IMR-90 (cell line): ENCODE measurements around the gene GAPT. TPM values are rescaled to one million over a fixed set of nuclear protein-coding genes. Genes with fewer than 3 reads are reported as not detected.

Experiments
- ATAC-seq: fragments of 200-7000 bp; cut with Tn5 transposase; 2 replicates; pipeline ENCODE4 v1.9.1; 2020; ENCODE audit warnings: low read depth, mild to moderate bottlenecking, moderate library complexity
- BruUV-seq: library from RNA; stranded (reverse); fragments of 400-500 nt; replicated peaks from 2 replicates; lab custom pipeline; 2021; lab: Mats Ljungman, UMichigan
- CTCF ChIA-PET: fragments of 300-600 bp; formaldehyde crosslinking; extraction: SDS; loops from one replicate; lab custom pipeline; 2021; ENCODE audit warnings: antibody characterized with exemption; lab: Yijun Ruan, JAX
- POLR2A ChIA-PET: fragments of 300-600 bp; sonication (Branson Sonifier 250); formaldehyde crosslinking; loops from one replicate; lab custom pipeline; 2022; ENCODE audit warnings: antibody characterized with exemption; ENCODE audit not compliant: unreplicated experiment; lab: Charles Lee
- DNase-seq: peaks from one replicate; pipeline ENCODE4 v3.0.0; 2013
- H2AFZ ChIP-seq: replicated peaks from 2 replicates; pipeline ENCODE3; 2013; ENCODE audit warnings: low read length, mild to moderate bottlenecking; ENCODE audit not compliant: poor library complexity
- H2AK5ac ChIP-seq: 2 replicates; pipeline ENCODE4 v1.6.1; 2013; ENCODE audit warnings: low read depth, low read length, inconsistent platforms
- H2AK9ac ChIP-seq: replicated peaks from 2 replicates; pipeline ENCODE3; 2013; ENCODE audit warnings: mild to moderate bottlenecking, low read depth, low read length, moderate library complexity; ENCODE audit not compliant: poor library complexity
- H2BK120ac ChIP-seq: 2 replicates; pipeline ENCODE4 v1.6.1; 2013; ENCODE audit warnings: low read depth, low read length, inconsistent platforms
- H2BK15ac ChIP-seq: 3 replicates; pipeline ENCODE4 v1.6.1; 2013; ENCODE audit warnings: low read depth, low read length, inconsistent platforms
- H2BK20ac ChIP-seq: 2 replicates; pipeline ENCODE4 v1.6.1; 2013; ENCODE audit warnings: low read depth, mild to moderate bottlenecking, inconsistent platforms, low read length, moderate library complexity
- H2BK5ac ChIP-seq: 2 replicates; pipeline ENCODE4 v1.6.1; 2013; ENCODE audit warnings: mild to moderate bottlenecking, low read depth, low read length, inconsistent platforms; ENCODE audit not compliant: poor library complexity, severe bottlenecking
- H3K14ac ChIP-seq: replicated peaks from 2 replicates; pipeline ENCODE4 v1.6.1; 2013; ENCODE audit warnings: low read depth, low read length, inconsistent platforms
- H3K18ac ChIP-seq: 2 replicates; pipeline ENCODE4 v1.6.1; 2013; ENCODE audit warnings: low read depth, low read length, control low read depth
- H3K23ac ChIP-seq: 2 replicates; pipeline ENCODE4 v1.6.1; 2013; ENCODE audit warnings: low read depth, low read length, inconsistent platforms
- H3K27ac ChIP-seq: 2 replicates; pipeline ENCODE4 v1.5.1; 2013; ENCODE audit warnings: mild to moderate bottlenecking, control low read depth, low read length; ENCODE audit not compliant: insufficient read depth
- H3K27me3 ChIP-seq: 2 replicates; pipeline ENCODE4 v1.6.1; 2013; ENCODE audit warnings: low read length; ENCODE audit not compliant: control insufficient read depth, insufficient read depth
- H3K36me3 ChIP-seq: 2 replicates; pipeline ENCODE4 v1.6.1; 2013; ENCODE audit warnings: low read length, mixed read lengths; ENCODE audit not compliant: control insufficient read depth, insufficient read depth
- H3K4ac ChIP-seq: 2 replicates; pipeline ENCODE4 v1.6.1; 2013; ENCODE audit warnings: low read depth, low read length, inconsistent platforms
- H3K4me1 ChIP-seq: 2 replicates; pipeline ENCODE4 v1.6.1; 2013; ENCODE audit warnings: low read length, mixed read lengths; ENCODE audit not compliant: control insufficient read depth, insufficient read depth
- H3K4me2 ChIP-seq: 2 replicates; pipeline ENCODE4 v1.6.1; 2013; ENCODE audit warnings: low read depth, mild to moderate bottlenecking, control low read depth, low read length, moderate library complexity
- H3K4me3 ChIP-seq: 2 replicates; pipeline ENCODE4 v1.5.1; 2013; ENCODE audit warnings: low read depth, mild to moderate bottlenecking, control low read depth, low read length, moderate library complexity; ENCODE audit not compliant: insufficient read depth
- H3K56ac ChIP-seq: 2 replicates; pipeline ENCODE4 v1.6.1; 2013; ENCODE audit warnings: low read length, inconsistent platforms; ENCODE audit not compliant: insufficient read depth; ENCODE audit errors: extremely low read depth
- H3K79me1 ChIP-seq, 2 experiments: 2 replicates each; pipeline ENCODE4 v1.6.1; 2013; ENCODE audit warnings: low read length in 2 of 2, inconsistent platforms in 1 of 2, low read depth in 1 of 2
- H3K9ac ChIP-seq: 2 replicates; pipeline ENCODE4 v1.6.1; 2013; ENCODE audit warnings: low read depth, low read length, control low read depth
- H3K9me1 ChIP-seq: 2 replicates; pipeline ENCODE4 v1.6.1; 2013; ENCODE audit warnings: low read length, inconsistent platforms; ENCODE audit not compliant: insufficient read depth
- H3K9me3 ChIP-seq: 2 replicates; pipeline ENCODE4 v1.6.1; 2013; ENCODE audit warnings: low read length; ENCODE audit not compliant: control insufficient read depth, insufficient read depth
- H4K20me1 ChIP-seq: 2 replicates; pipeline ENCODE4 v1.6.1; 2013; ENCODE audit warnings: low read length, inconsistent platforms; ENCODE audit not compliant: insufficient read depth
- H4K5ac ChIP-seq: 2 replicates; pipeline ENCODE4 v1.6.1; 2013; ENCODE audit warnings: mild to moderate bottlenecking, low read depth, low read length, control low read depth
- H4K8ac ChIP-seq, 2 experiments: 2 replicates each; pipeline ENCODE4 v1.6.1; 2013; ENCODE audit warnings: low read depth in 2 of 2, low read length in 2 of 2, control low read depth in 1 of 2, inconsistent platforms in 1 of 2
- H4K91ac ChIP-seq: 2 replicates; pipeline ENCODE4 v1.6.1; 2013; ENCODE audit warnings: low read depth, low read length, inconsistent platforms; ENCODE audit not compliant: insufficient read depth
- BHLHE40 ChIP-seq: fragments of 150-350 bp; IDR thresholded peaks from 2 replicates; pipeline ENCODE4 v1.6.1; 2016; ENCODE audit warnings: mild to moderate bottlenecking, low read depth, low read length
- CEBPB ChIP-seq: IDR thresholded peaks from 2 replicates; pipeline ENCODE4 v1.6.1; 2012; ENCODE audit warnings: low read depth, low read length, improper control_type of control experiment
- CHD1 ChIP-seq: IDR thresholded peaks from 2 replicates; pipeline ENCODE4 v1.6.1; 2012; ENCODE audit warnings: low read depth, low read length, improper control_type of control experiment
- ELK1 ChIP-seq: fragments of 150-350 bp; IDR thresholded peaks from 2 replicates; pipeline ENCODE4 v1.6.1; 2016; ENCODE audit warnings: low read depth, mild to moderate bottlenecking, low read length, moderate library complexity, borderline replicate concordance
- FOS ChIP-seq: fragments of 150-350 bp; IDR thresholded peaks from 2 replicates; pipeline ENCODE4 v1.6.1; 2016; ENCODE audit warnings: low read depth, low read length
- MAZ ChIP-seq: IDR thresholded peaks from 2 replicates; pipeline ENCODE4 v1.6.1; 2012; ENCODE audit warnings: low read depth, mild to moderate bottlenecking, low read length, improper control_type of control experiment, moderate library complexity, borderline replicate concordance
- MXI1 ChIP-seq: IDR thresholded peaks from 2 replicates; pipeline ENCODE4 v1.6.1; 2012; ENCODE audit warnings: low read depth, mild to moderate bottlenecking, low read length, moderate library complexity, borderline replicate concordance
- NFE2L2 ChIP-seq: fragments of 150-350 bp; IDR thresholded peaks from 2 replicates; pipeline ENCODE4 v1.6.1; 2016; ENCODE audit warnings: low read depth, mild to moderate bottlenecking, low read length
- POLR2A ChIP-seq: IDR thresholded peaks from 2 replicates; pipeline ENCODE4 v1.6.1; 2012; ENCODE audit warnings: mild to moderate bottlenecking, low read depth, low read length
- RCOR1 ChIP-seq: IDR thresholded peaks from 2 replicates; pipeline ENCODE4 v1.6.1; 2012; ENCODE audit warnings: mild to moderate bottlenecking, low read length, improper control_type of control experiment; ENCODE audit not compliant: insufficient replicate concordance
- RFX5 ChIP-seq: IDR thresholded peaks from 2 replicates; pipeline ENCODE4 v1.8.0; 2012; ENCODE audit warnings: low read depth, mild to moderate bottlenecking, low read length, moderate library complexity
- SMC3 ChIP-seq: fragments of 150-350 bp; IDR thresholded peaks from 2 replicates; pipeline ENCODE4 v1.6.1; 2016; ENCODE audit warnings: low read depth, mild to moderate bottlenecking, antibody characterized with exemption, low read length, moderate library complexity
- USF2 ChIP-seq: fragments of 150-350 bp; IDR thresholded peaks from 2 replicates; pipeline ENCODE4 v1.6.1; 2017; ENCODE audit warnings: mild to moderate bottlenecking, antibody characterized with exemption, low read length, low read depth
- WGBS, 2 experiments: methylation state at CpG; one replicate each; pipeline versions ENCODE4 v1.1.5 to v1.1.7; 2013; ENCODE audit warnings: missing lambda C conversion rate in 2 of 2; ENCODE audit not compliant: insufficient read length in 1 of 2; ENCODE audit errors: extremely low coverage in 2 of 2; 5-methylcytosine and 5-hydroxymethylcytosine counted together
- dilution Hi-C: fragments of 300-500 bp; cut with HindIII; formaldehyde crosslinking; loops from one replicate; pipeline ENCODE4 v1.14.3; 2018; ENCODE audit warnings: low sequenced_read_pairs; ENCODE audit not compliant: unreplicated experiment
- in situ Hi-C: fragments of 300-500 bp; cut with MboI; formaldehyde crosslinking; loops from 3 replicates; pipeline ENCODE4 v1.14.3; 2019; ENCODE audit warnings: low sequenced_read_pairs, inconsistent platforms, mixed read lengths
- intact Hi-C: fragments of 100-400 bp; cut with micrococcal nuclease; formaldehyde crosslinking; loops from 2 replicates; pipeline ENCODE4 v1.10.0; 2022
- polyA plus RNA-seq, 3 experiments: library from polyadenylated mRNA; depleted of rRNA; stranded (reverse); fragments of >200 nt; gene quantifications; 2 replicates each; pipeline ENCODE4 v1.2.3, GENCODE V29; 2012; ENCODE audit warnings: low replicate concordance in 1 of 3
- total RNA-seq: library from RNA; depleted of rRNA; stranded (reverse); fragments of >200 nt; gene quantifications from 2 replicates; pipeline ENCODE4 v1.2.3, GENCODE V29; 2012

Gene GAPT
- total and polyA plus RNA-seq, 2 of the 4 experiments (the other 2 are of a cell fraction) = not detected

GRCh38 chr5:58530942-58531490, 39.8 kb downstream of the GAPT start:
- Histone ChIP-seq H3K9me3 (no peaks in the 10 kb centered on the region), H2AFZ (no peak overlapping the region), H4K5ac (no peak overlapping the region), H3K18ac (no peak overlapping the region), H3K14ac (no peak overlapping the region), H2BK120ac (no peak overlapping the region), H3K79me1 (no peaks in the 10 kb centered on the region), H3K4me3 (no peak overlapping the region), H3K9ac (no peak overlapping the region), H3K27me3 (no peaks in the 10 kb centered on the region), H3K4me2 (no peak overlapping the region), H2BK20ac (no peak overlapping the region), H3K4me1 (no peaks in the 10 kb centered on the region), H3K4ac (no peak overlapping the region), H2BK15ac (no peak overlapping the region), H2AK9ac (no peak overlapping the region), H4K20me1 (no peaks in the 10 kb centered on the region), H3K9me1 (no peaks in the 10 kb centered on the region), H3K56ac (no peak overlapping the region), H4K91ac (no peak overlapping the region), H4K8ac (no peak overlapping the region), H3K23ac (no peak overlapping the region), H3K27ac (no peak overlapping the region), H3K36me3 (no peaks in the 10 kb centered on the region), H2BK5ac (no peak overlapping the region), H2AK5ac (no peak overlapping the region)
- in situ Hi-C loops (no loop called here), dilution Hi-C loops (no loop called here), intact Hi-C loops (no loop called here)
- TF ChIP-seq NFE2L2 (no peak), MXI1 (no peak), MAZ (no peak), BHLHE40 (no peak), CHD1 (no peak), RCOR1 (no peak), SMC3 (no peak), FOS (no peak), USF2 (no peak), RFX5 (no peak), CEBPB (no peak), POLR2A (no peak), ELK1 (no peak)
- ChIA-PET CTCF (no interaction called here), POLR2A (no interaction called here)
- WGBS, 2 experiments = no CpG with 5 or more reads among the region's 1 CpG
- ATAC-seq (no peak), DNase-seq (no peak)
- no TSS peak for BruUV-seq
